HG02642 (cell line): ENCODE results near the gene CLEC20A.

Experiments used
- ATAC-seq: cut with Tn5 transposase; IDR thresholded peaks from one replicate; pipeline ENCODE4 v1.9.1; 2021; ENCODE audit warnings: mild to moderate bottlenecking; ENCODE audit not compliant: unreplicated experiment, poor library complexity

The CLEC20A gene

DNA sequence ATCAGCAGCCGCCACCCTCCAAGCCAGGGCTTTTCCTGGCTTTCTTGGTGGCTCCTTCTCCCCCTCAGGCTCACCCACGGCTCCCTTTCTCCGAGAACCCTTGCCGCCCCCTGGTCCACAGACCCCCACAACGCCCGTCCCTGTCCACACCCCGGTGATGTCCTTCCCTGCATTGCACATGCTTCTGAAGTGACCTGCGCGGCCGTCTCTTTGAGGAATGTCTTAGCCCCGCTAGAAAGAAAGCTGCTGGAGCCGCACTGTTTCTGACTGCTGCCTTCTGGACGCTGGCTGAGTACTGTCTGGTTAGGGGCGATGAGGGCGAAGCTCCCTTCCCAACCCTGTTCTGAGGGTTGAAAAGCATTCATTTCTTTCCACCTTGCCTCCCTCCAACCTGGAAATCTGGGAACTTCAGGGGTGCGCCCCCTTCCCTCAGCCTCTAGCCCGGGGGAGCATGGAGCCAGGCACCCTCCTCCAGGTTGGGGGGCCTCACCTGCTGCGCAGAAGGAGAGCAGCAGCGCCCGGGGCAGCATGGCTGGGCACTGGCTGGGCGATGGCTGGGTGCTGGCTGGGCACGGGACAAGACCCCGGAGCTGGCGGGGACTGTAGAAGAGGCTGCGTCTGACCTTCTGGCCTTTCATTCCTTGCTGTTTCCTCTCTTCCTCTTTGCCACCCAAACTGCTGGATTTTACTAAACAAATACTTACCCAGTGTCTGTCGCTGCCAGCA is at the start of gene CLEC20A:
CLEC20A (minus strand) TSS at position 555 of the 726 bp plus-strand sequence; CDS start at position 530, 25 bp downstream.
- no peak for ATAC-seq

DNA sequence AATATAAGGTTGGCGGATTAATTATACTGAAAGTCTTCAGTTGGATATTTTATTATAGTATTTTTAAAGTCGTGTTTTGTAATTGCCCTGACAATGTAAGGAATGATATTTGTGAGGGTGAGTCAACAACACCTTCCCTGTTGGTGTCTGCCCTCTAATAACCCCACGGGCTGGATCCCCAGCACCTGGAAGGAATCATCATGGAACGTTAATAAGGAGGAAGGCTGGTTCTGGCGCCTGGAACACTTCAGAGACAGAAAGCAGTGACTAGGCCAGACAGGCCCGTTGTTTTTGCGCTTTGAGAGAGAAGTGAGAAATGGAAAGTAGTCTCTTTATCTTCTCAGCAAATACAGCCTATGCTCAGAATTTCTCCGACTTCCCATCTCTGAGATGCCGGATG is 47.8 kb upstream of the CLEC20A start:
- no peak for ATAC-seq

DNA sequence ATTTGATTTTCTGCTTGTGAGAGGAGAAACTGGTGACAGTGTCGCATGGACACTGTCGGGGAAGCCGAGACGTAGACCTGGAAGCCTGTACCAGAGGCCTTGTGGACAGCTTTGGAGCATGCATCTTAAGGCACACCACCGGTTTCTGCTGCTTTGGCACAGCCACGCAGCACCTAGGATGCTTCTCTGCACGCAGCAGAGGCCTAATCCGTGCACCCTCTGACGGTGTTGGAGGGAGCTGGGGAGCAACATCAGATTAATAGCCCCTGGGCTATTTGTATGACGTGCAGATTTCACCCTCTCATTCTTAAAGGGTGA is 46.5 kb upstream of the CLEC20A start:
- ATAC-seq = peak; percentile 42

DNA sequence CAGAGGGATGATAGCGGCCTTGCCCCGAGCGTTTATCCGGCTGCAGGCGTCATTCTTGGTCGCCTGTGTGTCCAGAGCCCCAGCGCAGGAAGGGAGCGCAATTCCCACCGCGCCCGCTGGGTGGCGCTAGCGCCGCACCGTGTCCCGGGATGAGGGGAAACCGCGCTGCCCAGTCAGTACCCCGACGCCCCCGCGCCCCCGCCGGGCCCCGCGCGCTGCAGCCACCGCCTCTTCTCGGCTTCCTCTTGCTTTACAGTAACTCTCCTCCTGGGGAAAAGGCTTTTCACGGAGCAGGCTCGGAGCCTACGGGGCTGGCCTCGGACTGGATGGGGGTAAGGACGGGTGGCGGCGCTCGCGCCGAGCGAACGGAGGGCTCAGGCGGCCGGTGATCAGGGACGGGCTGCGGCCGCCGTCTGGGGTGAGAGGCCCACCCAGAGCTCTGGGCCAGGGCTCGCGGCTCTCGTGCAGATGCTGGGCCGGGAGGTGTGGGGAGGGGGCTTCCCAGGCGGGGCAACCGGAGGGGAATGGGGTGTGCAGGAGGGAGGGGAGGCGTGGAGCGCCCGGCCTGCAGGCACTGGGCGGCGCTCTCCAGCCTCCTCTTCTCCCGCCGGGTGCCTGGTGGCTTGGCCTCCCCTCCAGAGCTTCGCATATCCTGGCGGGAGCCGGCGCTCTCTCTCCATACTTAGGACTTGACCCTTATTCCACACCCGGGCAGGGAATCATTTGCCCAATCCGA is 46.0 kb upstream of the CLEC20A start:
- ATAC-seq = peak; percentile 77

DNA sequence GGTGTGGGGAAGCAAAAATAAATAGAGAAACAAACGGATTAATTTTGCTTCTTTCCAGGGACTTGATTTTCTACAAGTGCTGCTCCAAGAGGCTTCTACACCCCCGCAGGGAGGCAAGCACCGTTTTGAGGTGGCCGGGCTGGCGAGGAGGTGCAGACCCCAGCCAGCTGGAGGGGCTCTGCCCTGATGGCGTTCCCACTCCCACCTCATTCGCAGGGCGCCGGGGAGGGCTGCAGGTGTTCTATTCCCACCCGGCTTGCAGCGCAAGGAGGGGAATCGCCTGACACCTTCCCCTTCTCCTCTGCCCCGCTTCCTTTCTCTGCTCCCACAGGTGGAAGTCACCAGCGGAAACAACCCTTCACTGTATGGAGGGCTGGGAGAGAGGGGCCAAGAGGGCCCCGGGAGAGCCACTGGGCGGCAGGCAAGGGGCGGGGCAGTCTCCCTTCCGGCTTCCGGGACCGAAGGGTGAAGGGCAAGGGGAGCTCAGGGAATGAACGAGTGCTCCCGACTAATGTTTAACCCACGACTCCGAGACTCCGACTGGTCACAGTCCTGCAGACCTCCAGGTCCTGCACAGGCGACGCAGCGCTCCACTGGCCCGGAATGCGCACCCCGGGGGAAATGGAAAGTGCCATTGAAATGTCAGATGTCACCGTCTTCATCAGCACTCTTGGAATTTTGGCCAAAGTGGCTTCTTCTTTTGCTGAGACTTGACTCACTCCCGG is 45.2 kb upstream of the CLEC20A start:
- ATAC-seq = peak; percentile 40

DNA sequence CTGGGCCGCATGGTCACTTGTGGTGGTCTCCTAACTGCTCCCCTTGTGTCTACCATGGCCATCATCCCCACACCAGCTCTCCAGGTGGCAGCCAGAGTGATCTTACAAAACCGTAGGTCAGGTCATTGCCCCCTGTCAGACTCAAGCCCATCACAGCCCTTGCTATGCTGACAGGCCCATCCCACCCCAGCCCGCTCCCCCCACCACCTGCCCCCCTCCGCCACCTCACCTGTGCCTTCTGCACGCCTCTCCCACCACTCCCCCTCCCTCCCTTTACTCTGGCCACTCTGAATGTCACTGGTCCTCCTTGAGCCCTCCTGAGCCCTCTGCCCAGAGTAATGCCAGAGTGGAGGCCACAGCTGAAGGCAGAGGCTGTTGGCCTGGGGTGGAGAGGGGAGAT is 44.6 kb upstream of the CLEC20A start:
- no peak for ATAC-seq

DNA sequence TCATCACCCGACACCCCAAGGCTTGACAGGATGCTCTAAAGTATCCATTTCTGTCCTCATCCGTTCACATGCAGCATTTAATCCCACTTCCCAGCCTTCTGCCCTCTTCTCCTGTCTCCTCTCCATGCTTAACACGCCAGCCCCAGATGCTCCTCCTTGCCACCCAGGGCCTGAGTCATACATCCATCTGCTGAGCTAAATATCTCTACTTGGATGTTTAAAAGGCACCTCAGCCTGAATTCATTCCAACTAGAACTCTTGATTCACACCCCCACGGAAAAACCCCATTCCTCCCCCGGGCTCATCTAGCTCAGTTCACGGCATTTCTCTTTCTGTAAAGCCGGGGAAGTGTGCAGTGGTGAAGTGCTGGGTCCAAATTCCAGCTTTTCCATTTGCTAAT is 43.9 kb upstream of the CLEC20A start:
- ATAC-seq = no peak

DNA sequence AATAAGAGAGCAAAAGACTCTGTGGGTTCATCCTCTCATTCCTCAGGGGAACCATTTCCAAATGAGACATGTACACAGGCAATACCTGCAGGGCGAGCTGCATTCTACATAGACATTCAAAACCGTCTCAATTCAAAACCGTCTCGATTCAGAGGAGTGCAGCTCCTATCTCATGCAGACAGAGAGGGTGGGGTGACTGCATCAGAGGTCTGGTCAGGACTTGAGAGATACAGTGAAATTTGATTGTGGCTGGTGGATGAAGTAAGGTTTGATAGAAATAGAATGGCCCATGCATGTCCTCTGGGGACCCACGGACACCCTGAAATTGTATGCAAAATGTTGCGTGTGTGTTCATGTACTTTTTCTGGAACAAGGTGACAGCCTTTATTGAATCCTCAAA is 43.4 kb upstream of the CLEC20A start:
- no peak for ATAC-seq

DNA sequence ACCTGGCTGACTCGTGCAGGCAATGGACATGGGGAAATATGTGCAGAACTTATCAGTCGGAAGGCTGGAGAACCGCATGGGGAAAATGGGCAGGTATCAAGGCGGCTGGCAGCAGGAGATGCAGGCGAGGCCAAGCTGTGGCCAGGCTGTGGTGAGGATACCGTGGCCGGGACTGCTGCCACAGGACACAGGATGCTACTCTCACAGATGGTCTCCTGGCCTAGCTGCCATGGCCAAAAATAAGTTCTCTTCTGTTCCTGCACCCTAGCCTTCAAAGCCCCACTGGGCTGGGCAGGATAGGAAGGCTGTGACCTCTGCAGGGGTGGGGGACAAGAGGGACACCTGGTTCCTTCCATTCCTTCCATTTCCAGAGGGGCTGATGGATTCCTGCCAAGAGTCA is 42.5 kb upstream of the CLEC20A start:
- ATAC-seq = no peak

DNA sequence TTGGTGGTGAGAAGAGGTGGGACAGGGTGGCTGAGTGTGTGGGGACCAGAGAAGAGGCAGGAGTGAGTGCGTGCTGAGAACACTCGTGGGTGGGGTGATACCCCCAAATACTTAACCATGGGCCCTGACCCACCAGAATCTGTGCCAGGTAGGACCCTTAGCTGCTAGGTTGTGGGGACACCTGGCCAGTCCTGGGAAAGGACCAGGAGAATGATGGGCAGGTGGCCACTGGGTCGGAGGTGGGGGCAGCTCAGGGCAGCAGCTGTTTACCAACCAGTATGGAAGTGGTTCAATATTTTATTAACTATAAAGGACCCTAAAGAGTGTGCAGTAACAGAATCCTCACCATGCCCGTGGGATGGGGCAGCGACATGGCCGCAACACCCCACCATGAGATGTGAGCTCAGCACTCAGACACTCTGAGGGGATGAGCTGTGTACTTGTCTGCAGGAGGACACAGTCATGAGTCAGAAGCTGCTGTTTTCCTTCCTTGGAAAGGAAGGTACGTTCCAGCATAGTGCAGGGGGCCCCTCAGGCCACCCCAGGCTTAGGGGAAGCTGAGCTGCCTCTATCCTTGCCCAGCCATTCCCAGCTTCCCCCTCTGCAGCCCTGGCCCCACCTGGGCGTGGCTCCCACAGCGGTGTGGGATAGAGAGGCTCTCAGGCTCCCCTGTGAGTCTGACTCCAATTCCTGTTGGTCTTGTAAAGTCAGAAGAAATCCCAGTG is 41.6 kb upstream of the CLEC20A start:
- ATAC-seq = no peak

DNA sequence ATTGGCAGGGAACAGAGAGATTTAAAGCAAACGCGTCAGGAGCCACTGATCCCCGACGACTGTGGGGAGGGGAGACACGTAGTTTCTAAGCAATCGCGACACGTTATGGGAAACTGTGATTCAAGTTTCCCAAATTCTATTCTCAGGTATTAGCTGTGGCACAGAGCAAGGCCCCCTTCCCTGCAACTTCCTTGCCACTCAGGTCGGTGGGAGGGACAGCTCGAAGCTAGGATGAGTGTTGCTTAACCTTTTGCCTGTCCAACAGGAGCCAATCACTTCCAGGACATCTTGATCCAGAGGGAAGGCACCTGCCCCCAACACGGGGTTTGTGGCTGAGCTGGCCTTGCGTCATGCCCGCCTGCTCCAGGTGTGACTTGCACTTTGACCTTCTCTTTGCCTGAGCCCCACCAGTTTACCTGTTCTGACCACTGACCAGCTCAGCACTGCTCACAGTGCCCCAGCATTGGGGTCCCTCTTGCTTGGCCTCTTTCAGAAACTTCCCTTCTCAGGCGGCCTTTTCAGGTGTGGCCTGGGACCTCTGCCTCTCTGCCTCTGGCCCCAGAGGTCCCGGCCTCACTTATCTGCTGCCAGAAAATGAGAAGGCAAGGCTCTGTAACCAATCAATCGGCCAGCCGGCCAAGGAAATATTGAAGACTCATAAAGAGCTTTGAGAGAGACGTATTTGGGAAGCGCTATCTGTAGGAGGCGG is 40.8 kb upstream of the CLEC20A start:
- no peak for ATAC-seq

DNA sequence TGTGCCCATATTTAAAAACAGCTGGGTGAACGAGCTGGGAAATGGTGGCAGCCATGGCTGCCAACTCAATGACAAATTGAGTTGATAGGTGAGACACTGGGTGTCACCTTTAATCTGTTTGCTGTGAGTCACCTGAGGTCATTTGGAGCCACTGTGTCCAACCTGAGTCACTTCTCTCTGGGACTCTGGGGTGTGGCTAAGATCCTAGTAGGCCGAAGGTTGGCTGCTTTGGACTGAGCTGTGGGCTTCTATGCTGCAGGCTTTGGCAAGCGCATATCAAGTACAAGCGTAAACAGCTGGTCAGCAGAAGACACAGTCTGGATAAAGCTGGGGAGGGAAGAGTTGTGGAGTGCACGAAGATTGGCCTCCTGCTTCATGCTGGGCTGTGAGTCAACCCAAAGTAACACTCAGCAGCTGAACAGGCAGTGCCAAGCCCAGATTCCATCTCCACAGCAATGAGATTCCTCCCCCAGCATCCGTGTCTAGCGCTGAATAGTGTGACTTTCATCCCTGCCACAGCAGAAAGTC is 40.1 kb upstream of the CLEC20A start:
- no peak for ATAC-seq

DNA sequence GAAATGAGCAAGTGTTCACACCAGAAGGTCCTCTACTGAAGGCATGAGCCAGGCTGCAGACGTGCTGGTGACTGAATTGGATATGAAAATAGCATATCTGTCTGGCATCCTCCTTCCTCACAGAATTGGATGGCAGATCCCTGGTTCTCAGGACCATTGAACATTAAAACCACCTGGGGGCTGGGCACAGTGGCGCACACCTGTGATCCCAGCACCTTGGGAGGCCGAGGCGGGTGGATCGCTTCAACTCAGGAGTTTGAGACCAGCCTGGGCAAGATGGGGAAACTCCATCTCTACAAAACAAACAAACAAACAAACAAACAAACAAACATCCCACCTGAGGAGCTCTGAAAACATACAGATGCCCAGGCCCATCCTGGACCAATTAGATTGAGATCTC is 39.6 kb upstream of the CLEC20A start:
- ATAC-seq = no peak

DNA sequence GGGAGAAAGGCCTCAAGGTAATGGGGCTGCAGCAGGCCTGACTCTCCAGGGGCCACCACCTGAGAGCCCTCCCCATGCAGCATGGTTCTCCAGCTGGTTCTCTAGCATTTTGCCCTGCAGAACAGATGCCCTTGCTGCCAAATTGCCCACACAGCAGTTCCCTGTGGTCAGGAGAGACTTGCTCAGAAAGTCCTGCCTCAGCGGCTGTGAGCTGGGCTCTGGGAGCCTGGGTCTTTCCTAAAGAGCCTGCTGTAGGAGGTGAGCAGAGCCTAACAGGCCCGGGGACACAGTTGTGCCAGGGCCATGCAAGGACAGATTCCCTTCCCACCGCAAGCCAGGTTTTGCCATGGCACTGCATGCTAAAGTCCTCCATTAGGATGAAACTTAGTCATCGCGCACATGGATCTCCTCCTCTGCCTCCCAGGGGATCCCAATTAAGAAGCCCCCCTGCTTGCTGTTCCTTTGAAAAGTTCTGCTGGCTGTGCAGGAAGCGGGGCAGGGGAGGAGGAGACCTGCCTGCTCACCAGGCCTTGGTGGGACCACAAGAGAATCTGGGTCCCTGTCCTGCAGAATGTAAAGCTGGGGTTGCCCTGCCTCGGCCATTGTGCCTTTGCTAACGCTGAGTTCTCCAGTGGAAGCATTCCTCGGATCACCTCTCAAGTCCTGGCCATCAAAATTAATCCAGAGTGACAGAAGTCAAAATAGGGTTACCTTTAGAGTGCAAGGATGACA is 37.5 kb upstream of the CLEC20A start:
- no peak for ATAC-seq

DNA sequence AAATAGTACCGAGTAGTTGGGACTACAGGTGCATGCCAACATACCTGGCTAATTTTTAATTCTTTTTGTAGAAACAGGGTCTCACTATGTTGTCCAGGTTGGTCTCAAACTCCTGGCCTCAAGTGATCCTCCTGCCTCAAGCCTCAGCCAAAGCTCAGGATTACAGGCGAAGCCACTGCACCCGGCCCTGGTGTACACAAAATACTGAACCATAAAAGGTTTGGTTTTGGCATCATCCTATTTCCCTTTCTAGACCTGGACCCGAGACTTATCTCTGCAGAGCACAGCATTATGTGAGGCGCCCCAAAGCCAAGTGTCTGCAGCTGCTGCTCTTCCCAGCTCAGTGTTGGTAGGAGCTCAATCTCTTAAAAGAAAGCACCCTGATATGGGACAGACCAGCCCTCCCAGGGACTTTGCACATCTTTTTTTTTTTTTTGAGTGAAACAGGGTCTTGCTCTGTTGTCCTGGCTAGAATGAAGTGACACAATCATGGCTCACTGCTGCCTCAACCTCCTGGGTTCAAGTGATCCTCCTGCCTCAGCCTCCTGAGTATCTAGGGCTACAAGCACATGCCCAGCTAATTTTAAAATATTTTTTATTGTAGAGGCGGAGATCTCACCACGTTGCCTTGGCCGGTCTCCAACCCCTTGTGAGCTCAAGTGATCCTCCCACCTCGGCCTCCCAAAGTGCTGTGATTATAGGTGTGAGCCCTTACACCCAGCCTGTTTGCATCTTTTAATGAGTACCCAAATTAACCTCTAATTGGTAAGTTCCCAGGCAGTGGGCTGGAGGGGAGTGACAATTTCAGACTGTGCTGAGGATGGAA is 36.6 kb upstream of the CLEC20A start:
- no peak for ATAC-seq

DNA sequence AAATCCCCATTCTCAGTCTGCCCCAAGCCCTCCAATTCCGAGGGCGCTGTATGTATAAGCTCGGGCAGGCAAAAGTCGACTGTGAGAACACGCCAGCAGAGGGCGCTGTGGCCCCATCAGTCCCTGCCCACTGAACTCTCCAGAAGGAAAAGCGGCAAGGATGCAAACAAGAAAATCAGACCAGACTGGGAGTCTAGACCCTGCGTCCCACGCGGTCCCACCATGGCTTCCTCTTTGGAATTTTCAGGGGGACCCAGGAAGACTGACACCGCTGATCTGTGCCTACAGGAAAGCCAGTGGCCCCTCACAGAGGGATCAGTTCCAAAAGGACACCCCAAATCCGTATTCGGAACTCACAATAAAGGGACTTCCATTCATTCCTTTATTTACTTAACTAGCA is 35.6 kb upstream of the CLEC20A start:
- ATAC-seq = peak; percentile 83

DNA sequence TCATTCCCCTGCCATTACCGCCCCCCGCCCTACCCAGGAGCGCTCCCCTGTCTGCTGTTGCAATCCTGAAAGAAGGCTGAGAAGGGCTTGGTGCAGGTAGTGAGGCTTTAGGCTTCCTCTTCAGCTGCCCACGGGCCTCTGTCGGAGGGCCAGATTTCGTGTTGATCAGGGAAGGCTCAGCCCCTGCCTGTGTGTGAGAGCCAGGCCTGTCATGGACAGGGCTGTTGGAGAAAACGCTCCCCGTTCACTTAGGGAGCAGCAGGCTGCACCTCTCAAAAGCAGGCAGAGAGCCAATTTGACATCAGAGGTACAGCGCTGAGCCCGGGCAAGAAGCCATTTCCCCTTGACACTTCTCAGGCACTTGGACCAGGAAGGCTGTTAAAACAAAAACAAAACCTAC is 35.1 kb upstream of the CLEC20A start:
- ATAC-seq = peak; percentile 18

DNA sequence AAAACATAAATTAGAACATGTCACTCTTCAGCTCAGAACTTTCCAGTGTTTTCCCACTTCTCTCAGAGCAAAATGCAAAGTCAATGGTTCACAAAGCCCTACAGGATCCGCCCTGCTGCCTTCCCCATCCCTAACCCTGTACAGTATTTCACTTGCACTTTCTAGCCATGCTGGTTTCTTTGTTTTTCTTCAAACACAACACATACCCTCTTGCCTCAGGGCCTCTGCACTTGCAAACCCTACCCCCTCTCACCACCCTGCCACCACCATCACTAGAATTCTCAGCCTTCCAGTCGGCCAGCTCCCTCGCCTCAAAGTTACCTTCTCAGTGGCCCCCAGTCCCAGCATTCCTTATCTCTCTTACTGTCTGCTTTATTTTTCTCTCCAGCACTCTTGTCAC is 33.7 kb upstream of the CLEC20A start:
- ATAC-seq = no peak

DNA sequence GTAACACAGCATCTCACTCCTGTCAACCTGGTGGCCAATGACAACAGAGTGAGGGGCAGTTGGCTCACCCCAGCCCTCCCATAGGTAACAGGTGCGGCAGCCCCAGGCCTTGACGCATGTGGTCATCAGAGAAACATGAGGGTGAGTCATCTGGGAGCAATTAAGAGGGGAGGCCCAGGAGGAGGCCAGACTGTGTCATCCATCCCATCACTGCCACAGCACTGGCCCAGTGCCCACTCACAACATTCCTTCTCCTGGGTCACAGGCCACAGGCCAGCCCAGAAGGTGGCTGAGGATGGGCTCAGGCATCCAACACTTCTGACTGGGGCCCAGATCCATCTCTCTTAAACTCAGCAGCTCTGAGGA is 33.3 kb upstream of the CLEC20A start:
- ATAC-seq = no peak
